Activated T-helper 1 cell treated with anti-CD3 and anti-CD28 coated beads, Interleukin-12 subunit alpha, Interleukin-12 subunit beta, Interleukin-2, Interleukin-4 antibody, amounts not matched to agents 30 ng/mL and 10 ng/mL and 1 ng/mL, durations not matched to agents 14 hours and 24 hours and 36 hours (primary cell): Measurements from ENCODE around the gene CEP89. TPM values are rescaled to one million over a fixed set of nuclear protein-coding genes. Genes with fewer than 3 reads are reported as not detected.
"Not testable (repeated sequence)": the region's sequence is repeated elsewhere in the genome, so short reads cannot be mapped to it uniquely, and the experiment has no call there.

Source experiments
- DNase-seq: peaks from one replicate; pipeline ENCODE4 v3.0.0; 2021; ENCODE audit warnings: low spot score
- H3K27ac Mint-ChIP-seq: one replicate; pipeline ENCODE4 v1.8.0; 2021; ENCODE audit warnings: mild to moderate bottlenecking, mixed read lengths
- H3K27me3 Mint-ChIP-seq: one replicate; pipeline ENCODE4 v1.8.0; 2022; ENCODE audit warnings: mild to moderate bottlenecking, moderate library complexity, mixed read lengths; ENCODE audit not compliant: insufficient read depth
- H3K36me3 Mint-ChIP-seq: one replicate; pipeline ENCODE4 v1.8.0; 2021; ENCODE audit warnings: low read depth, mixed read lengths
- H3K4me1 Mint-ChIP-seq: one replicate; pipeline ENCODE4 v1.8.0; 2021; ENCODE audit warnings: low read depth, mixed read lengths
- H3K4me3 Mint-ChIP-seq: one replicate; pipeline ENCODE4 v1.8.0; 2021; ENCODE audit warnings: mild to moderate bottlenecking, moderate library complexity, mixed read lengths
- H3K9me3 Mint-ChIP-seq: one replicate; pipeline ENCODE4 v1.8.0; 2021; ENCODE audit warnings: mixed read lengths
- intact Hi-C: fragments of 100-400 bp; cut with micrococcal nuclease; formaldehyde crosslinking; loops from one replicate; pipeline ENCODE4 v1.15.1; 2024
- total RNA-seq: library from RNA; stranded (reverse); gene quantifications from 2 replicates; pipeline ENCODE4 v1.2.3, GENCODE V29; 2022

The CEP89 gene
- total RNA-seq, 1 donor from 2014 or later: 15.5 TPM

- DNase-seq, H3K4me3 Mint-ChIP-seq, H3K36me3 Mint-ChIP-seq, H3K27me3 Mint-ChIP-seq, H3K4me1 Mint-ChIP-seq, H3K27ac Mint-ChIP-seq, intact Hi-C loops, H3K9me3 Mint-ChIP-seq: not testable (repeated sequence)
Observed at GRCh38 chr19:32832094-32832493, 139.7 kb downstream of the CEP89 start.

- Mint-ChIP-seq H3K27ac (no peak overlapping the region), H3K4me1 (no peaks in the 10 kb centered on the region), H3K4me3 (no peak overlapping the region), H3K9me3 (no peaks in the 10 kb centered on the region), H3K27me3 (peaks cover 7% of the 10 kb centered on the region), H3K36me3 (no peaks in the 10 kb centered on the region)
- no peak for DNase-seq
- intact Hi-C loops: no loop called here
Observed at GRCh38 chr19:32831611-32832010, 140.1 kb downstream of the CEP89 start.

- intact Hi-C loops: no loop called here
- no peak for DNase-seq
- Mint-ChIP-seq H3K9me3 (no peaks in the 10 kb centered on the region), H3K4me1 (no peaks in the 10 kb centered on the region), H3K27ac (no peak overlapping the region), H3K36me3 (no peaks in the 10 kb centered on the region), H3K4me3 (no peak overlapping the region), H3K27me3 (peaks cover 11% of the 10 kb centered on the region)
Observed at GRCh38 chr19:32830231-32831014, 141.3 kb downstream of the CEP89 start.

GRCh38 chr19:32829345-32829896 is 142.3 kb downstream of the CEP89 start:
- Mint-ChIP-seq H3K9me3 (no peaks in the 10 kb centered on the region), H3K27ac (no peak overlapping the region), H3K4me3 (no peak overlapping the region), H3K4me1 (no peaks in the 10 kb centered on the region), H3K27me3 (peaks cover 11% of the 10 kb centered on the region), H3K36me3 (no peaks in the 10 kb centered on the region)
- DNase-seq: no peak
- intact Hi-C loops: no loop called here

- Mint-ChIP-seq H3K27ac (no peak overlapping the region), H3K4me3 (no peak overlapping the region), H3K4me1 (no peaks in the 10 kb centered on the region), H3K9me3 (no peaks in the 10 kb centered on the region), H3K36me3 (no peaks in the 10 kb centered on the region), H3K27me3 (peaks cover 12% of the 10 kb centered on the region)
- DNase-seq: no peak
- intact Hi-C loops: no loop called here
Observed at GRCh38 chr19:32828643-32829344, 143.0 kb downstream of the CEP89 start.

- Mint-ChIP-seq H3K36me3 (no peaks in the 10 kb centered on the region), H3K4me1 (no peaks in the 10 kb centered on the region), H3K9me3 (no peaks in the 10 kb centered on the region), H3K27me3 (peaks cover 14% of the 10 kb centered on the region), H3K4me3 (no peak overlapping the region), H3K27ac (no peak overlapping the region)
- intact Hi-C loops: no loop called here
- no peak for DNase-seq
Observed at GRCh38 chr19:32828139-32828538, 143.6 kb downstream of the CEP89 start.

Other genes starting within 250 kb of the CEP89 start
- gene SLC7A9, start 102.2 kb downstream of the CEP89 start, total RNA-seq: 0.18 and 0.49 TPM in 2 replicates
- 10.7 and 11.2 TPM in 2 replicates for gene FAAP24, start 284 bp upstream of the CEP89 start, total RNA-seq
- gene RHPN2, start 92.9 kb upstream of the CEP89 start, total RNA-seq: 2.5 and 2.6 TPM in 2 replicates
- gene GPATCH1, start 109.2 kb upstream of the CEP89 start, total RNA-seq: 11.1 and 13.5 TPM in 2 replicates
- gene WDR88, start 160.2 kb upstream of the CEP89 start, total RNA-seq: not detected in 2 replicates
- gene LRP3, start 222.4 kb upstream of the CEP89 start, total RNA-seq: 0.13 and 0.29 TPM in 2 replicates